Stimulated activated CD8-positive, alpha-beta memory T cell treated with anti-CD3 and anti-CD28 coated beads, Interleukin-4, amount 100 ng/mL, for 1 hour (primary cell): Measurements from ENCODE around the gene BBS9.

Source experiments
- DNase-seq, 2 donors: peaks; one replicate each; pipeline ENCODE4 v3.0.0-alpha.2; 2020; ENCODE audit warnings: low read depth in 2 of 2, low spot score in 1 of 2

BBS9 gene

DNA sequence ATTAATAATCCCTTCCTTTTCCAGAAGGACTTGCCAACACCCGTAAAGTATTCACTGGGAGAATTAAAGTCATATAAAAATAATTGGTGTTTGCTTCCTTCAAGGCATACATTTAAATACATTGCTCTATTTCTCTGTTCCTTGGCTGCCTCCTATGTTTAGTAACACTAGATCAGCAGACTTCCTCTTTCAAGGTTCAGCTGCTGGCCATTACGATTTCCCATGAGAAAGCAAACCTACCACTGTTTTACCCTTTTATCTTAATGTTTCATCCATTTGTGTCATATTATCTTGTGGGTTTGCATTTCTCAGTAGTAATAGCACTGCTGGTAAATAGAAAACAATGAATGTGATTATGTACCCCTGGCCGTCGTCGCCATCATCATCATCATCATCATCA, 462.1 kb downstream of the BBS9 start:
- no peak for DNase-seq

DNA sequence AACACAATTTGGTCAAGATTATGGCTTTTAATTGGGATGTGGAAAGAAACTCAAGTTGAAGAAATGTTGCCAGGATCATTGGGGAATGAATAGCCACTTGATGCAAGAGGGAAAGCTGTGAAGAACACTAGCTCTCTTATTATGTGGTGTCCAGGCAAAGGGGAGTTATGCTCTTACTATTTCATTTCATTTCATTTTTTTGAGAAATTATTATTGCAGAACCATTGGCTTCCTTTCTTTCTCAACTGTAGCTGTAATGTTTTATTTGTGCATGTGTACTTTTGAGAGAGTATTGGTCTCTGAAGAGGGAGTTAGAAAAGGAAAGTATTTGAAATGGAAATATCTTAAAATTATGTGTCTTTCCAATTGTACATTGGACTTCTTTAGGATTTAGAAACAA, 463.4 kb downstream of the BBS9 start:
- DNase-seq: no peak

DNA sequence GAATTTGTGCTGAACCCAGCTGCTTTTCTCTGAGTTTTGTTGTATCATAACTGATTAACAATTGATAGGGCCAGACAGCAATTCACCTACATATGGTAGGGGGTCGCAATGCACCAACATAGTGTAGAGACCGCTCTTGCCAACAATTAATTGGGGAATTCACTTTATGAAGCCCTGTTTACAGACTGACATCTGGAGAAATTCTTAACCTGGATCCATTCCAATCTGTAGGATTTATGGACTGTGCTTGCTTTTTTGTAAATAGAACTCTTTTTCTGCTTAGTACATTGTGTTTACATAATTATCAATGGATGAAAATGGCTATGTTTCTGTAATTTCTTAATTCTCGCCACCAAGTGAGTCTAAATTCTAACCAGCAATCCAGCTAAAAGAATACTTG, 464.2 kb downstream of the BBS9 start:
- no peak for DNase-seq

DNA sequence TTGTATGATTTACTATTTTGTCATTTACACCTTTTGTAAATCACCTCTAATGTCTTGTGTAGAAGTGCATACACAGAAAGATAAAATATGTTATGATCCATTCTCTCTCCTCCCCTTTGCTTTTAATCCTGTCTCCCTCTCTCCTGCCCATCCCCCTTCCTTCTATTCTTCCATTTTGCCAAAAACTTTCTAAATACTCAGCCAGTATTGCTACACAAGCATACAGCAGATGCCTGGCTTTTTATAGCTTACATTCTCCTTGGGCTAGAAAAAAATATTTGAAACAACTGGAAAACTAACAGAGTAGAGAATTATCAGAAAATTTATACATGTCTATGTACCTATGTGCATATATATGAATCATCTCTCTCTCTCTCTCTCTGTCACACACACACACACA, 467.3 kb downstream of the BBS9 start:
- DNase-seq: no peak

DNA sequence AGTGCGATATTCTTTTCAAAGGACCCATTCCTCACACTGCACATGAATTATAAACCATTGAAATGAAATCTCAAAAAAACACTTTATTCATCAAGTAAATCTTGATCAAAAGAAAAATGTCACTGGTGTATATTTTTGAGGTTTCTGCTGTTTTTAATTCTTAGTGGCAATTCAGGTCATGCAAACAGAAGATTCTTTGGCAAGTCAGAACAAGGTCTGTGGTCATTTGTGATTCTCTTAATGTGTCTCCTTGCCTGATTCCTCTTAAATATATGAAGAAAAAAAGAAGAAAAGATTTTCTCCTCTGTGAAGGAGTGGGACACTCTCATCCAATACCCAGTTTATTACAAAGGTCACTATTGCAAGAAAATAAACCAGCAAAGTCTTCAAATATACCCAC, 467.8 kb downstream of the BBS9 start:
- DNase-seq: no peak

DNA sequence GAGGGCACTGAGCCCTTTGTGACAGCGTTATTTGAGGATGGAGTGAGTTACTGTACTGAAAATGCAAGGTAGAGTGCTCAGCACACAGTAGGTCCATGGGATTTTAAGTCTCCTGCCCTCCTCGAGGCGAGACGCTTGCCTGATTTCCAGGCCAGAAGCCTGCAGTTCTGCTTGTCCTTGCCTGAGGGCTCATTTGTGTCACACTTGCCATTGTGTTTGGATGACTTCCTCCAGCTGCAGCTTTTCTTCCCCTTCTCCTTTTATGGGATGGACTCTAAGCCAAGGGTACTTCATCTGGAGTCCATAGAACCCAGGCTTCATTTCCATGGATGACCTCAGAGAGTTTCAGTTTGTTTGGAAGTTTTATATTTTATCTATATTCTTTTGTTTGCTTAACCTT, 471.7 kb downstream of the BBS9 start:
- DNase-seq: no peak

DNA sequence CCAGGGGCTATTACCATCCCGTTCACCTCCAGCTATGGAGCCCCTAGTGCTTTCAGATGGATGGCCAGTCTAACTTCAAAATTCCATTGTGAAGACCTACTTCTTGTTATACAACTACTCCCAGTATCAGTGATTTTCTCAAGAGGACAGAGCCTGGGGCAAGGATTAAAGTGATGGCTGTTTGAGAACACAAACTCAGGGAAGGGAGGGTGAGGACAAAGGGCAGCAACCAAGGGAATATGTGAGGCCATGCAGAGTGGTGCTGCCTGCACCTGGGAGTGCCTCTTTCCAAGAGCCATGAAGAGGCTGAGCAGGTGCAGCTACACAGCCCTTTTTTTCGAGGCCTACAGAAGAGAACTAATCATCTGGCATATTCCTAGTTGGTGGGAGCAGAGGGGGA, 472.5 kb downstream of the BBS9 start:
- DNase-seq: no peak

DNA sequence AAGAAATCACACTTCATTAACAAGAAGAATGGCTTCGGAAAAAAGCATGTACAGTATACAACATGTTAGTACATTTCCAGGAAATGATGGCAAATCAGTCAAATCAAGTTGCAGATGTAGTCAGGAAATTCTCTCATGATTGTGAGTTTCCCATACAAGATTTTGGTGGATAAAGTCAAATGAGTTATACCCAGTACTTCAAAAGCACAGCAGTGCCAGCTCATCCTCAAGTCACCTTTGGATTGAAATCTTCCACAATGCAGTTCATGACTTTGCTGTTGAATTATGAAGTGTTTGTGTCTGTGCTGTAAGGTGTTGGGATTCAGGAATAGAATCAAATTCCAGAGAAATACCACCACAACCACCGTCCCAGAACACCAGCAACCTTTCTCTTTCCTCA, 474.7 kb downstream of the BBS9 start:
- no peak for DNase-seq

DNA sequence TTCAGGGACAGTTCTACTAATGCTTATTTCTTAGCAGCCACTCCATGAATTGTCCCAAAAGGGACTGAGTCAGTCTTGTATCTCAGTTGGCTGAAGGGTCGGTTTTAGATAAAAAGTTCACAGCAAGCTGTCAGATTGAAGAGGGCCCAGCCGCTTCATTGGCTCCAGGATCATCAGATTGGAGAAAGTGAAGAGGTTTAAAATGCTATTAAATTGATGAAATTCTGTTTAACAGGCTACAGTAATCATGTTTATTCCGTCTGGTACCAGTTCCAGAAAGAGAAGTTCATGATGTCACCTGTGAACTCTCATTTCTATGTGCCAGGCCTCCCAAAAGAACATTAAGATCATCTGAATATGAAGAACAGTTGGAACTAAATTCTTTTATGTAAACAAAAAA, 481.6 kb downstream of the BBS9 start:
- DNase-seq: no peak

DNA sequence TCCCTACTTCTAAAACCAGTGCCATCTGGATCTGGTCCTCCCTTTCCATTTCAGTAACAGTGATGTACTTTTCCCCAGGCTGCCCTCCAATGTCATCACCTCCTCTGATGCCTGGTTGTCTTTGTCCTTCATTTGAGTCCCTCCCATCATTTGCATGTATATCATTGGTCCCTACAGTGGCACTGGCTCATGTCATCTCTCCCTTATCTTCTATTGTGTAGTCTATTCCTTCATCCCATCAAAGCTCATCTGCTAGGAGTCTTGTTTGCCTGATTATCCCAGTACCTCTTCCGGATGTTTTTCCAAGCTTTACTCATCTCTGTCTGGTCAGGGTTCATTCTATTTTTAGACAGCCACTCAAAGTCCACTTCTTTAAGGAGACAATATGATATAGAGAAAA, 483.1 kb downstream of the BBS9 start:
- DNase-seq: no peak

DNA sequence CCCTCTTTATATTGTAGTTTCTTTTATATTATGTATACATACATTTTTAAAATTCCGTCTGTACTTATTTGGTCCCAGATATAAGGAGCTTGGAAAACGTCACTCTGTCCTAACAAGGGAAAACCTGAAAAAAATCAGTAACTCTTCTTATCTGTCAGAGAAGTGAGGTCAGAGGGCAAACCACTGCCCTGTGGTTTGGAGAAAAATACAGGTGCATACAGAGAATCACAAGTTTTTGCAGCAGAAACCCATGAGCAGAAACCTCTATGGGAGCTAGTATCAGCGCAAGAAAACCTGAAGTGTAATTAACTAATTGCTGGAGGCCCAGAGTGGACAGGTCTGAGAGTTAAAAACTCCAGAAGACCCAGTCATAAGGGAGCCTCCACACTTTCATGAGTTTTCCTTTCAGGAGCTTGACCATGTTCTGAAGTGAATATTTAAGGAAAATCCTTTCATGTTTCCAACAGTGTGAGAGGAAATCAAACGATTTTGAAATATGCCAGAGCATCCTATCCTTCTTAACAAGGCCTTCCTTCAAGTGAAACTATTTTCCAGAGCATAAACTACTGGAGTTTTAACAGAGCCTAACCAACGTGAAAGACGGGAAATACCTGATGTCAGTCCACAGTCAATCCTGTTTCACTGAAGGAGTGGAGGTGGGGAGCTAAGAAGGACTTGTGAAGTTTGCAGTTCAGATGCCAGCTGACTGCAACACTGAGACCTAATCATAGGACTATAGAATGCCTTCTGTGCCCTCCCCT, 485.2 kb downstream of the BBS9 start:
- no peak for DNase-seq

DNA sequence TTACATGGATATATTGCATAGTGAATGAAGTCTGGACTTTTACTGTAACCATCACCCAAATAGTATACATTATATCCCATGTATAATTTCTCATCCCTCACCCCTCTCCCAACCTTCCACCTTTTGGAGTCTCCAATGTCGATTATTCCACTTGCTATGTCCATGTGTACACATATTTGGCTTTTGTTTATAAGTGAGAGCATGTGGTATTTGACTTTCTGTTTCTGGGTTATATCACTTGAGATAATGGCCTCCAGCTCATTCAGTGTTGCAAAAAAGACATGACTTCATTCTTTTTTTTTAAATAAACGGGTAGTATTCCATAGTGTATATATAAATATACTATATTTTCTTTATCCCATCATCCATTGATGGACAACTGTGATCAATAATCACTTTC, 487.4 kb downstream of the BBS9 start:
- no peak for DNase-seq

DNA sequence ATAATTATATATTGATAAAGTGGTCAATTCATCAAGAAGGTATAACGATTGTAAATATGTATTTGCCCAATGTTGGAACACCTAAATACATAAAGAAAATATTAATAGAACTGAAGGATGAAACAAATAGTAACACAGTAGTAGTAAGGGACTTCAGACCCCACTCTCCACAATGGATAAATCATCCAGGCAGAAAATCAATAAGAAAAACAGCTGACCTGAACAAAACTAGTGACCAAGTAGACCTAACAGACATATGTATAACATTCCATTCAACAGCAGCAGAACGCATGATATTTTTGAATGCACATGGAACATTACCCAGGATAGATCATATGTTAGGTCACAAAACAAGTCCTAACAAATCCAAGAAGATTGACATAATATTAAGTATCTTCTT, 489.9 kb downstream of the BBS9 start:
- DNase-seq: no peak

DNA sequence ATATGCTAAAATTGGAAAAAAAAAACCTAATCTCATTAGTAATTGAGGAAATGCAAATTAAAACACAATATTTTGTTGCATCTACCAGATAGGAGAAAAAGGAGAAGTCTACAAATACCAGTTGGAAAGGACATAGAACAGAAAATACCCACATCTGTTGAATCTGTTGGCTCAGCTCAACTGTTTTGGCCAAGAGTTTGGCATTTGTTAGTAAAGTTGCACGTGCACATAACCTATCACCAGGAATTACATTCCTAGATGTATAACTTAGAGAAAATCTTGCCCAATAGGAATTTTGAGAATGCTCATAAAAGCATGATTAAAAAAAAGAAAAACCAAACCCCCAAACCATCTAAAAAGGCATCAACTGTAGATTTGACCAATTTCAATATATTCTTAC, 493.9 kb downstream of the BBS9 start:
- no peak for DNase-seq

DNA sequence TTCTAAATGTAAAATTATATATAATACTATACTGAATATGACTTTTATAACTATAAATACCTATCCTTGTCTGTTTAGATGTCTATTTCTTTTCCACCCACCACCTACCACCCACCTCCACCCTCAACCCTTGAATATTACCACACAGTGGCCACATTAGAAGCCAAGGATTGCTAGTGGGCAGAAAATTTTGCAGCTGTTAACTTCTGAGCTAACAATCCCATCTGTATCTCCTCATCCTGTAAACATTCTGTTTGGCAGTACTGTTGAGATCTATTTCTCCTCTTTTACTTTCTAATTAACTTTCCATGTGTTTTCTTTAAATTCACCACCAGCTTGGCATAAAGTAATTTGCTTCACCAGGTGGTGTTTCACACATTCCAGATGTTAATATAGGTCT, 494.9 kb downstream of the BBS9 start:
- DNase-seq: no peak

DNA sequence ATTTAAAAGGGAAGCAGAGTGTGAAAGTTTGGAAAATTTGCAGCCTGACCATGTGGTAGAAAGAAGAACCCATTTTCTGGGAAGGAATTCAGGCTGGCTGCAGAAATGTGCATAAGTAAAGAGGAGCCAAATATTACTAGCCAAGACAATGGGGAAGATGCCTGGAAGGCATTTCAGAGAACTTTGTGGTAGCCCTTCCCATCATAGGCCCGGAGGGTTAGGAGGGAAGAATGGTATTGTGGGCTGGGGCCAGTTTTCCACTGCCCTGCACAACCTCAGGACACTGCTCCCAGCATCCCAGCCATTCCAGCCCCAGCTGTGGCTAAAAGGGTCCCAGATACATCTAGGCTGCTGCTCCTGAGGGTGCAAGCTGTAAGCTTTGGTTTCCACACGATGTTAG, 497.5 kb downstream of the BBS9 start:
- DNase-seq: no peak

DNA sequence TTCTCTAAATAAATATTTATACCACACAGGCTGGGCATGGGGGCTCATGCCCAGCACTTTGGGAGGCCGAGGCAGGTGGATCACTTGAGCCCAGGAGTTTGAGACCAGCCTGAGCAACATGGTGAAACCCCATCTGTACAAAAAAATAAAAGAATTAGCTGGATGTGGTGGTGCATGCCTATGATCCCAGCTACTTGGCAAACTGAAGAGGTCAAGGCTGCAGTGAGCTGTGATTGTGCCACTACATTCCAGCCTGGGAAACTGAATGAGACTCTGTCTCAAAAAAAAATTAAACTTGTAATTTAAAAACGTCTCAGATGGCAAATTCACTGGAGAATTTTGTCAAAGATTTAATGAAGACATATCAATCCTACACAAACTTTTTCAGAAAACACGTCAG, 498.4 kb downstream of the BBS9 start:
- no peak for DNase-seq

DNA sequence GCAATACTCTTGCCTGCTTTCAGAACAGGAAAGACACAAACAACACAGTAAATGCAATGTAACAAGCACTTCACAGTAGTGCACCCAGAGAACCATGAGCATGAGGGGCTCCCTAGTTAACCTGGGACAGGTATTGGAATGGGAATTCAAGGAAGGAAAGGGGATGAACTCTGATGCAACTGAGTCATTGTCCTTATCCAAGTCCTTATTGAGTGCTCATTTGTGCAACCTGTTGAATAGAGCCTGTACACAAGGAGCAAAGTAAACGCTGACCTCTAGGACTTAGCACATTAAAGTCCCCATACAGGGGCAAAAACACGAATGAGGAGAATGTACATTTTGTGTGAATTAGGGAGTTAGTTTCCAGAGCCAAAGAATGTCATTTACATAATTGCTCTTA, 499.5 kb downstream of the BBS9 start:
- DNase-seq: no peak

DNA sequence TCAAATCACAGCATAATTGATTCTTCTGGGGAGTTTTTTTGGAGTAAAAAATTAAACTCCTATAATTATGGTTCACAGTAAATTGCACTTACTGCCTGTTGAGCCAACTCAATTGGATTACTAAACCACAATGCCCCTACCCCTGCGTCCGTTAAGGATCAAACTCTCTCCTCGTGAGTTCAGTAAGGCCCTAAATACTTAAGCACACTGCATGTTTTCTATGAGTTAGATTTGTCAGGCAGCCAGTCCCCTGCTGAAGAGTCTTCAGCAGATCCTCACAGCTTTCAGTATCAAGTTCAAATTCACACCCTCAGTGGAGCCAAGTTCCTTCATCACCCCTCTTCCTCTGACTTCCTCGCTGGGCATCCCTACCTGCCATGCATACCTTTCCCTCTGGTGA, 501.0 kb downstream of the BBS9 start:
- no peak for DNase-seq

DNA sequence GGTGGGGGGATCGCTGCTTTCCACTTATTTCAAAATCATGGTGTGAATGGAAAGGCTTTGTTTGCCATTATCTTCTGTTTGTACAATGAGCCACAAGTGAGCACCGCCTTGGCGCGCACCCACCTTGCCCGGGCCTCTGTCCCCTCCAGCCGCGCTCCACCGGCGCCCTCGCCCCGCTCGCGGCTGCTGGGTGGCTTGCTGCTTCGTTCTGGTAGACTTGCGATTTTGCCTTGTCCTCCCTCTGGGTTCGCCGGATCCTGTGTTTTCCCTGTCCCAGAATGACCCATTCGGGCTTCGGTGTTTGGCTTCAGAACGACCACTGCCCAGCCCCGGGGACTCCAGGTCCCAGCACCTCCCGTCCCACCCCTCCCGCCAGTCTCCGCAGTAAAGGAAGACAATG, 503.0 kb downstream of the BBS9 start:
- no peak for DNase-seq

DNA sequence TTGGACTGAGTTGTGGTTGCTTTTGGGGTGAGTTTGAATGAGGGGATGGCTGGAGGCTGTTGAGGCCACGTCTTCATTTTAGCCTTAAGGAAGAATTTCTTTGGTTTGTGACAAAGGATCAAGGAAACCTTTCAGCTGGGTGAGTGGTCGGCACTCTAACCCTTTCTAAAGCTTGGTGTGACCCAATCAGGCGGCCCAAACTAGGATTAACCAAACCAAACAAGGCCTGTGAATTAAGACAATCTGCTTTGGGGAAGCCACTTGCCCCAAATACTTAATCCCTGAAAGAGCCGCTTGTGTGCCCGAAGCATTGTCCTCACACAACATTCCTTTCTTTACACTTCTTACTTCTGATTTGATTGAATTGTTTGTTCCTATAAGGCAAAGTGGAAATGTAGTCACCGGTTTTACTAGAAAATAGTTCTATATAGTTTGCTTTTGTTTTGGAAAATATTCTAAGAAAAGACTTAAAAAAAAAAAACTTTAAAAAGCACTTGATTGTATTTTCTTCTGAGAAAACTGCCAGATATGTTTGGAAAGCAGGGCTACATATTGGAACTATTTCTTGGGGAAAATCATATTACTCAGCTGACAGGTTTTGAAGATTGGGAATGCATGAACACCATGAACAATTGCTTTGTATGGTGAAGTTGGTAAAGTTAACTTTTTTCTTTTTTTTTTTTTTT, 503.6 kb downstream of the BBS9 start:
- DNase-seq: no peak

DNA sequence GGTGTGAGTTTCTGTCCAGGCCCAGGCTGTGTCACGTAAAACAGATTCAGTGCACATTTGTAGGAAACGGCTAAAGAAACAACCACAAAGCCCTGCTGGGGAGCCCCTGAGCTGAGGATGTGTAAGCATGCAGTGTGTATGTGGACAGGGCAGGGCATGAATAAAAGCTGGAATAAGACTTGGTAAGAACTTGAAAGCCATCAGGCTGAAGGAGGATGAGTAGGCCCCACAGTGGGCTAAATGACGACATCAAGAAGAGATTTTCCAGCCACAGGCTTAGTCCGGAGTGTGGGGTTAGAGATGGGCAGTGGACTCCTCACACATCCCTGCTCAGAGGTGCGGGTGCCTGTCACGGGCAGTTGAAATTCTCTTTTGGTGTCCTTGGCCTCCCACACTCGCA, 505.2 kb downstream of the BBS9 start:
- DNase-seq: no peak

DNA sequence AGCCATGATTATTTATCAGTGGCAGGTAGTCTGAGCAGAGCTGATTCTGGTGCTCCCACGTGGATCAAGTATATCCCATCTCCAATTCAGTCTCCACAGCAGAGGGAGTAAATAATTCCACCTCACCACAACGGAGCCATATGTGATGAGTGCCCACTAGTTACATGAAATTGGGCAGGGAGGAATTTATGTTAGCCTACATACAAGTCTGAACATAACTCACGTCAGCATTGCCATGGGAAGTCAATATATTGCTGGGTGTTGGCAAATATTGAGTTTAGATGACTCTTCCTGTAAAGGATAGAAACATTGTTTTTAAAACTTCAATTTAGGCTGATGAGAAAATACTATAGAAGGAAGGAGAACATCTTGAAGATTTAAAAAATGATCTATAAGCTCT, 507.0 kb downstream of the BBS9 start:
- no peak for DNase-seq
